CD4-positive, alpha-beta memory T cell (primary cell): ENCODE data around the gene ANKDD1A. TPM values are rescaled to one million over a fixed set of nuclear protein-coding genes. Genes with fewer than 3 reads are reported as not detected.

Experiments
- CTCF ChIA-PET: fragments of 350-600 bp; sonication (Branson Sonifier 250); formaldehyde crosslinking; loops from one replicate; lab custom pipeline; 2021; ENCODE audit warnings: inconsistent platforms; ENCODE audit not compliant: partially characterized antibody; lab: Charles Lee
- POLR2A ChIA-PET: fragments of 350-600 bp; sonication (Branson Sonifier 250); formaldehyde crosslinking; loops from one replicate; lab custom pipeline; 2021; ENCODE audit not compliant: partially characterized antibody; lab: Charles Lee
- DNase-seq, 5 donors: peaks; one replicate each; pipeline versions ENCODE4 v3.0.0 to v3.0.0-alpha.2; 2020 to 2022; ENCODE audit warnings: mixed read lengths in 1 of 5
- H3K27ac ChIP-seq: one replicate; pipeline ENCODE4 v1.7.0; 2013; ENCODE audit warnings: low read depth, low read length
- H3K27me3 ChIP-seq: 2 replicates; pipeline ENCODE4 v1.7.0; 2013; ENCODE audit warnings: mild to moderate bottlenecking, low read length, moderate library complexity; ENCODE audit not compliant: insufficient read depth
- H3K36me3 ChIP-seq: 2 replicates; pipeline ENCODE4 v1.7.0; 2013; ENCODE audit warnings: mild to moderate bottlenecking, low read length, moderate library complexity; ENCODE audit not compliant: insufficient read depth
- H3K4me1 ChIP-seq: 2 replicates; pipeline ENCODE4 v1.7.0; 2013; ENCODE audit warnings: mild to moderate bottlenecking, low read length, moderate library complexity; ENCODE audit not compliant: insufficient read depth
- H3K4me3 ChIP-seq, 2 donors: one replicate each; pipeline ENCODE4 v1.7.0; 2013; ENCODE audit warnings: low read length in 2 of 2, mild to moderate bottlenecking in 1 of 2
- H3K9me3 ChIP-seq, 2 donors: one replicate each; pipeline ENCODE4 v1.7.0; 2013; ENCODE audit warnings: low read length in 2 of 2, control low read depth in 1 of 2; ENCODE audit not compliant: control insufficient read depth in 1 of 2
- H3K27ac Mint-ChIP-seq, 7 donors: one replicate each; pipeline ENCODE4 v1.8.0; 2020 to 2021; ENCODE audit warnings: mixed read lengths in 7 of 7, mild to moderate bottlenecking in 6 of 7, inconsistent platforms in 3 of 7, moderate library complexity in 3 of 7
- H3K27me3 Mint-ChIP-seq, 2 donors: one replicate each; pipeline ENCODE4 v1.8.0; 2020 to 2021; ENCODE audit warnings: mixed read lengths in 2 of 2
- H3K36me3 Mint-ChIP-seq, 2 donors: one replicate each; pipeline ENCODE4 v1.8.0; 2020 to 2021; ENCODE audit warnings: mixed read lengths in 2 of 2, inconsistent platforms in 1 of 2, mild to moderate bottlenecking in 1 of 2
- H3K4me1 Mint-ChIP-seq, 4 donors: one replicate each; pipeline ENCODE4 v1.8.0; 2020 to 2021; ENCODE audit warnings: mixed read lengths in 4 of 4, mild to moderate bottlenecking in 1 of 4
- H3K4me3 Mint-ChIP-seq, 8 donors: one replicate each; pipeline ENCODE4 v1.8.0; 2020 to 2021; ENCODE audit warnings: mixed read lengths in 8 of 8, mild to moderate bottlenecking in 7 of 8, moderate library complexity in 6 of 8, inconsistent platforms in 3 of 8
- H3K9me3 Mint-ChIP-seq, 8 donors: one replicate each; pipeline ENCODE4 v1.8.0; 2020 to 2021; ENCODE audit warnings: mixed read lengths in 8 of 8, mild to moderate bottlenecking in 5 of 8, inconsistent platforms in 3 of 8, moderate library complexity in 1 of 8
- intact Hi-C: fragments of 100-400 bp; cut with micrococcal nuclease; formaldehyde crosslinking; loops from one replicate; pipeline ENCODE4 v1.15.1; 2023
- polyA plus RNA-seq, 2 donors: library from polyadenylated mRNA; unstranded; fragments of 300-500 nt; fragmentation: Illumina TruSeq; gene quantifications; one replicate each; pipeline ENCODE4 v1.2.3, GENCODE V29; 2021
- total RNA-seq, 2 experiments: library from RNA; stranded (reverse); gene quantifications; one replicate each; pipeline ENCODE4 v1.2.3, GENCODE V29; 2021

The ANKDD1A gene
- total and polyA plus RNA-seq, 4 experiments from 2014 or later = 0.16 to 5.9 (median 3.1) TPM

DNA sequence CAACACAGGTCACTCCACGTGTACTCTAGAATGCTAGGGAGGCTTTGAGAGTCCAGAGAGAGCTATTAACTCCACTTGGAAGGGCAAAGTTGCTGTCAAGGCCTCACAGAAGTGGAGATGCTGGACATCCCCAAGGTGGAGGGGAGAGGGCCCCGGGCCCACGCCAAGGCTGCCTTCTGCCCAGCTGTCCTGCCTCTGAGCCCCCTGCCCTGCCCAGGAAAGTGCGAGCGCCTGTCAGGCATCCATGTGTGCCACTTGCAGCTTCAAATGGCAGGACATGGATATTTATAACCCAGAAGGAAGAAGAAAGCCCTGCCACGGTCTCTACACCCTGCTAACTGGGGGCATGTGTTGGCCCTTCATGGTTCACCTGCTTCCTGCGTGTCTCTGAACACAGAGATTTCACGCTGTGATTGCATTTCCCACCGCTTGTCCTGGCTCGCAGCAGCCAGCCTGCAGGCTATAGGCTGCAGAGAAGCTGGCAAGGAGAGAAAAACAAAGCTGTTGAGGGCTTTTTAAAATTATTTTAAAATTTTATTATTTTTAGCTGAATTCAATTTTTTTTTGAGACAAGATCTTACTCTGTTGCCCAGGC lies 17.0 kb downstream of the ANKDD1A start:
- no peak for DNase-seq
- Mint-ChIP-seq H3K27ac (no peak overlapping the region), H3K36me3 (peaks cover 20 to 22% of the 10 kb centered on the region in 2 donors), H3K4me1 (peaks cover 0 to 1% (median 0%) of the 10 kb centered on the region in 4 donors), H3K4me3 (no peak overlapping the region), H3K9me3 (no peaks in the 10 kb centered on the region), H3K27me3 (no peaks in the 10 kb centered on the region)
- no peaks in the 10 kb centered on the region for H3K4me1 ChIP-seq
- intact Hi-C loops = no loop called here
- H3K9me3 ChIP-seq = no peaks in the 10 kb centered on the region
- no peaks in the 10 kb centered on the region for H3K36me3 ChIP-seq
- H3K27ac ChIP-seq = no peak overlapping the region
- CTCF ChIA-PET = interaction anchor here (1.1 kb wide), 1 partner anchor 11 kb away, joined by 3 read pairs; no protein-coding TSS in a partner anchor
- H3K27me3 ChIP-seq = no peaks in the 10 kb centered on the region
- POLR2A ChIA-PET = no interaction called here
- no peak overlapping the region for H3K4me3 ChIP-seq

DNA sequence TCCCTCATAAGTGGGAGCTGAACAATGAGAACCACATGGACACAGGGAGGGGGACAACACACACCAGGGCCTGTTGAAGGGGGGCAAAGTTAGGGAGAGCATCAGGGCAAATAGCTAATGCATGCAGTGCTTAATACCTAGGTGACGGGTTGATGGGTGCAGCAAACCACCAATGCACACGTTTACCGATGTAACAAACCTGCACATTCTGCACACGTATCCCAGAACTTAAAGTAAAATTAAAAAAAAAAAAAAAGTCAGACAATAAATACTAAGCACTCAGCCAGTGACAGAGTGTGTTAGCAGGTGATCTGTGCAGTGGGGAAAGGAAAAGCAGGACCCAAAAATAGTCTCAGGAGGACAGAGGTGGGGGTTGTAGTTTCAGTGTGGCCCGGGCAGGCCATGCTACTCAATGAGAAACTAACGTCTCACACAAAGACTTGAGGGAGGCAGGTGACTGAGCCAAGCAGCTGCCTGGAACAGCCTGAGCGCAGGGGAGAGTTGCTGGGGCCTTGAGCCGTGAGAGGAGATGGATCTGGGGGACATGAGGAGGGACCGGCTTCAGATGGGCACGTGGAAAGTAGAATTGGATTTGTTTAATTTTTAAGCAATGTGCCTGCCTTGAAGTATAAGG lies 18.4 kb downstream of the ANKDD1A start:
- intact Hi-C loops = no loop called here
- ChIA-PET POLR2A (no interaction called here), CTCF (no interaction called here)
- H3K36me3 Mint-ChIP-seq = peaks cover 17 to 29% of the 10 kb centered on the region in 2 donors
- no peak overlapping the region for H3K27ac ChIP-seq
- no peak for DNase-seq
- H3K27ac Mint-ChIP-seq = no peak overlapping the region
- no peaks in the 10 kb centered on the region for H3K9me3 ChIP-seq
- no peaks in the 10 kb centered on the region for H3K27me3 ChIP-seq
- H3K4me3 Mint-ChIP-seq = no peak overlapping the region
- H3K4me3 ChIP-seq = no peak overlapping the region
- no peaks in the 10 kb centered on the region for H3K36me3 ChIP-seq
- H3K4me1 Mint-ChIP-seq = peaks cover 0 to 1% (median 0%) of the 10 kb centered on the region in 4 donors
- H3K4me1 ChIP-seq = no peaks in the 10 kb centered on the region
- no peaks in the 10 kb centered on the region for H3K9me3 Mint-ChIP-seq
- no peaks in the 10 kb centered on the region for H3K27me3 Mint-ChIP-seq

DNA sequence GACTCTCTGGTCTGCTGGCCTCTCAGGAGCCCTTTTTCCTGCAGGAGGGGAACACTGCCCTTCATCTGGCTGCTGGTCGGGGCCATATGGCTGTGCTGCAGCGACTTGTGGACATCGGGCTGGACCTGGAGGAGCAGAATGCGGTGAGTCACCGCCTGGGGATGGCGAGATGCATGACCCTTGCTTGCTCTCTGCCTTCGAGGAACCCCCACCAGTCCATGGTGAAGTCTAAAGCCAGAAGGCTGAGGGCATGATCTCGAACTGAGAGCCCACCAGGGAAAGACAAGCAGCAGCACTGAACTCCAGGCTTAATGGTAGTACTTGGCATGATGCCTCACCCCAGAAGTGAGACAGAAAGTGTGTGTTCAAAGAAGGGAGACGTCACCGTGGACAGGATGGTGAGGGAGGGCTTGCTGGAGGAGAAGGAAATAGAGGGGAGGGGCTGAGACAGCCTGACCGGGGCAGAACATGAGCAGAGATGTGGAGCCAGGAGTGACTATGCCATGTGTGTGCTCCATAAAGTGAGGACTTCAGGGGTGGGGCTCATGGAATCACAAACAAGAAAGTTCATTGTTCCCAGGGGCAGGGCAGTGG lies 19.2 kb downstream of the ANKDD1A start:
- Histone ChIP-seq H3K4me1 (no peaks in the 10 kb centered on the region), H3K27ac (no peak overlapping the region), H3K36me3 (no peaks in the 10 kb centered on the region), H3K4me3 (no peak overlapping the region), H3K9me3 (no peaks in the 10 kb centered on the region), H3K27me3 (no peaks in the 10 kb centered on the region)
- no peak overlapping the region for H3K4me3 Mint-ChIP-seq
- ChIA-PET POLR2A (no interaction called here), CTCF (no interaction called here)
- no peak overlapping the region for H3K27ac Mint-ChIP-seq
- no peaks in the 10 kb centered on the region for H3K9me3 Mint-ChIP-seq
- peaks cover 17 to 24% of the 10 kb centered on the region in 2 donors for H3K36me3 Mint-ChIP-seq
- no peak for DNase-seq
- no peaks in the 10 kb centered on the region for H3K27me3 Mint-ChIP-seq
- intact Hi-C loops = no loop called here
- H3K4me1 Mint-ChIP-seq = peaks cover 0 to 1% (median 0%) of the 10 kb centered on the region in 4 donors

DNA sequence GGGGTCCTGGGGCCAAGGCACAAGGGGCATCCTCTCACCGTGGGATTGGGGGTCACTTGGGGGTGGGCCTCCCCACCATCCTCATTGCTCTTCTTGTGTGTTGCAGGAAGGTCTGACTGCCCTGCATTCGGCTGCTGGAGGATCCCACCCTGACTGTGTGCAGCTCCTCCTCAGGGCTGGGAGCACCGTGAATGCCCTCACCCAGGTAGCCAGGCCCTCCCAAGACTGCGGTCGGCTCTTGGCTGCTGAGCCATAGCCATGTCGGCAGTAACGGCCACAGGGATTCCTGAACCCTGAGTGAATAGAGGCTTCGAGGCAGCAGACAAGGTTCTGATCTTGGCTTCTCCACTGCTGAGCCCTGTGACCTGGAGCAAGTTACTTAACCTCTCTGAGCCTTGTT lies 19.7 kb downstream of the ANKDD1A start:
- Mint-ChIP-seq H3K27me3 (no peaks in the 10 kb centered on the region), H3K4me1 (peaks cover 0 to 1% (median 0%) of the 10 kb centered on the region in 4 donors), H3K9me3 (no peaks in the 10 kb centered on the region), H3K27ac (no peak overlapping the region), H3K4me3 (no peak overlapping the region), H3K36me3 (peaks cover 13 to 24% of the 10 kb centered on the region in 2 donors)
- H3K27ac ChIP-seq = no peak overlapping the region
- POLR2A ChIA-PET = interaction anchor here (1.0 kb wide), 1 partner anchor 38 kb away, joined by 3 read pairs; no protein-coding TSS in a partner anchor
- no peaks in the 10 kb centered on the region for H3K9me3 ChIP-seq
- no peak for DNase-seq
- no peaks in the 10 kb centered on the region for H3K27me3 ChIP-seq
- intact Hi-C loops = no loop called here
- H3K4me3 ChIP-seq = no peak overlapping the region
- CTCF ChIA-PET = no interaction called here
- H3K4me1 ChIP-seq = no peaks in the 10 kb centered on the region
- H3K36me3 ChIP-seq = no peaks in the 10 kb centered on the region

DNA sequence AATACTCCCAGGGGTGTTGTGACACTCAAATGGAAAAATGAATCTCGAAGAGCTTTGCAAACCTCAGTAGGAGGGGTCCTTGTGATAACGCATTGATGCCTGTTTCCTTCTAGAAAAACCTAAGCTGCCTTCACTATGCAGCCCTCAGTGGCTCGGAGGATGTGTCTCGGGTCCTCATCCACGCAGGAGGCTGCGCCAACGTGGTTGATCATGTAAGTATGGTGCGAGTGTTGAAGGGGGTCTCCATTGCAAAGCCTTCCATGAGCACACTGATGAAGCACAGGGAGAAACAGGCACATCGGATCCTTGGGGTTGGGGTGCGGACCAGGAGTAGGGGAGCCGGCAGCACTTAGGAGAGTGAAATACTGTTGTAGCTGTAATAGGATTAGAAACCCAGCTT lies 22.3 kb downstream of the ANKDD1A start:
- Mint-ChIP-seq H3K4me3 (no peak overlapping the region), H3K27me3 (no peaks in the 10 kb centered on the region), H3K4me1 (peaks cover 0 to 1% (median 0%) of the 10 kb centered on the region in 4 donors), H3K36me3 (peaks cover 10 to 23% of the 10 kb centered on the region in 2 donors), H3K9me3 (no peaks in the 10 kb centered on the region), H3K27ac (no peak overlapping the region)
- Histone ChIP-seq H3K27ac (no peak overlapping the region), H3K9me3 (no peaks in the 10 kb centered on the region), H3K36me3 (no peaks in the 10 kb centered on the region), H3K27me3 (no peaks in the 10 kb centered on the region), H3K4me3 (no peak overlapping the region), H3K4me1 (no peaks in the 10 kb centered on the region)
- no peak for DNase-seq
- intact Hi-C loops = no loop called here
- ChIA-PET CTCF (interaction anchor here (0.7 kb wide), 1 partner anchor 202 kb away, joined by 3 read pairs; no protein-coding TSS in a partner anchor), POLR2A (no interaction called here)

DNA sequence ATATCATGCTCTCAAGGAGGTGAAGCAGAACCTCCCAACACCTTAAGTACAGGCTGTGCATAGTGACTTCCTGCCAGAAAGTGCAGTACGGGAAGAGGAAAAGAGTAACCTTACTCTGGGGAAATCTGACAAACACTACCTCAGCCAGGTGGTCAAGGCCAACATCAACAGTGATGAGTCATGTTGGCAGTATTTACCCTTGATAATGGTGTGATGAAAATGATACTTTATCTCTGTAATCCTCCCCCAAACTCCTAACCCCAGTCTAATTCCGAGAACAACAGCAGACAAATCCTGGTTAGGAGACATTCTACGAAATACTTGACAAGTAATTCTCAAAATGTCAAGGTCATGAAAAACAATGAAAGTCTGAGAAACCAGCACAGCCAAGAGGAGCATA lies 26.5 kb downstream of the ANKDD1A start:
- no peak for DNase-seq
- ChIA-PET CTCF (no interaction called here), POLR2A (no interaction called here)
- no peak overlapping the region for H3K4me3 ChIP-seq
- intact Hi-C loops = no loop called here
- peaks cover 2 to 11% of the 10 kb centered on the region in 2 donors for H3K36me3 Mint-ChIP-seq
- H3K4me3 Mint-ChIP-seq = no peak overlapping the region
- no peaks in the 10 kb centered on the region for H3K36me3 ChIP-seq
- no peak overlapping the region for H3K27ac ChIP-seq
- no peaks in the 10 kb centered on the region for H3K4me1 Mint-ChIP-seq
- H3K9me3 Mint-ChIP-seq = no peaks in the 10 kb centered on the region
- H3K27me3 Mint-ChIP-seq = no peaks in the 10 kb centered on the region
- no peaks in the 10 kb centered on the region for H3K4me1 ChIP-seq
- peak overlapping the region in 2 of 7 donors; percentile 24 to 35 for H3K27ac Mint-ChIP-seq
- H3K27me3 ChIP-seq = no peaks in the 10 kb centered on the region
- H3K9me3 ChIP-seq = no peaks in the 10 kb centered on the region

DNA sequence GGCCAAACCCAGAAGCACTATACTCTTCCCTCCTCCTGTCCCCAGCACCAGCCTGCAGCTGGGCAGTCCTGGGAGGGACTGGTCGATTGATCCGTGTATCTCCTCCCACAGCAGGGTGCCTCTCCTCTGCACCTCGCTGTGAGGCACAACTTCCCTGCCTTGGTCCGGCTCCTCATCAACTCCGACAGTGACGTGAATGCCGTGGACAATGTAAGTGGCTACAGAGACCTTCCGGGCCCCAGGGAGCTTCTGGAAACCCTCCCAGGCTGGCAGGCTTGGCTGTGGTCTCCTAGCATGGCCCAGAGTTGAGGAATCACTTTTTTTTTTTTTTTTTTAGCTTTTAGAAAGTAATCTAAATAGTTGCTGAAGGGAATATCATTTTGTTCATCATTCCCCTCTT lies 30.7 kb downstream of the ANKDD1A start:
- Histone ChIP-seq H3K27me3 (no peaks in the 10 kb centered on the region), H3K27ac (no peak overlapping the region), H3K9me3 (no peaks in the 10 kb centered on the region), H3K36me3 (no peaks in the 10 kb centered on the region), H3K4me3 (no peak overlapping the region), H3K4me1 (no peaks in the 10 kb centered on the region)
- ChIA-PET POLR2A (no interaction called here), CTCF (interaction anchor here (0.7 kb wide), 1 partner anchor 140 kb away, joined by 3 read pairs; no protein-coding TSS in a partner anchor)
- Mint-ChIP-seq H3K27ac (no peak overlapping the region), H3K27me3 (no peaks in the 10 kb centered on the region), H3K4me3 (no peak overlapping the region), H3K4me1 (no peaks in the 10 kb centered on the region), H3K9me3 (no peaks in the 10 kb centered on the region), H3K36me3 (peaks cover 3 to 4% of the 10 kb centered on the region in 2 donors)
- intact Hi-C loops = no loop called here
- DNase-seq = no peak
